ENCODE data around the gene PAEP.
"Not testable (repeated sequence)": the region's sequence is repeated elsewhere in the genome, so short reads cannot be mapped to it uniquely, and the experiment has no call there.

Gene PAEP

DNA sequence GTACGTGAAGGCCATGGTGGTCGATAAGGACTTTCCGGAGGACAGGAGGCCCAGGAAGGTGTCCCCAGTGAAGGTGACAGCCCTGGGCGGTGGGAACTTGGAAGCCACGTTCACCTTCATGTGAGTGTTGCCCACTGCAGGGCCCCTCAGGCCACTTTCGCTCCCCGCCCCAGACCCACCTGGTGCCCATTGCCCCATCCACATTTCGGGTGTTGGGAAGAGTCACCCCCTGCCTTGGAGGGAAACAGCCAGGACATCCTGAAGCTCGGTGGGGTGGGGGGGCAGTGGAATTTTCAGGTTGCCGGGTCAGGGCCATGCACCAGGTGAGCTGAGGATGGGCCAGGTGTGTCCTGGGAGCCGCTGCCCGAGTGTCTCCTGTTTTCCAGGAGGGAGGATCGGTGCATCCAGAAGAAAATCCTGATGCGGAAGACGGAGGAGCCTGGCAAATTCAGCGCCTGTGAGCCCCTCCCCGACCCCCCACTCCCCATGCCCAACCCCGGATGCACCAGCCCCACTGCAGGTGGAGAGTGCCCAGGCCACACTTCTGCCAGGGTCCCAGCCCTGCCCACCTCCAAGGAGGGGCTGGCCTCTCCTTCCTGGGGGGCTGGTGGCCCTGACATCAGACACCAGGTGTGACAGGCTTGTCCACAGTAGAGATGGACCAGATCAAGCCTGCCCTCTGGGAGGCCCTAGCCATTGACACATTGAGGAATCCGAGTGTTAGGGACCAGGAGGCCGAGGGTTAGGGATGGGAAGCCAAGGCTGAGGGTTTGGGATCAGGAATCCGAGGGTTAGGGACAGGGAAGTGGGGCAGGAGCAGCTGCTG, 14.6 kb upstream of the PAEP start:
- not testable (repeated sequence) for DNase-seq

DNA sequence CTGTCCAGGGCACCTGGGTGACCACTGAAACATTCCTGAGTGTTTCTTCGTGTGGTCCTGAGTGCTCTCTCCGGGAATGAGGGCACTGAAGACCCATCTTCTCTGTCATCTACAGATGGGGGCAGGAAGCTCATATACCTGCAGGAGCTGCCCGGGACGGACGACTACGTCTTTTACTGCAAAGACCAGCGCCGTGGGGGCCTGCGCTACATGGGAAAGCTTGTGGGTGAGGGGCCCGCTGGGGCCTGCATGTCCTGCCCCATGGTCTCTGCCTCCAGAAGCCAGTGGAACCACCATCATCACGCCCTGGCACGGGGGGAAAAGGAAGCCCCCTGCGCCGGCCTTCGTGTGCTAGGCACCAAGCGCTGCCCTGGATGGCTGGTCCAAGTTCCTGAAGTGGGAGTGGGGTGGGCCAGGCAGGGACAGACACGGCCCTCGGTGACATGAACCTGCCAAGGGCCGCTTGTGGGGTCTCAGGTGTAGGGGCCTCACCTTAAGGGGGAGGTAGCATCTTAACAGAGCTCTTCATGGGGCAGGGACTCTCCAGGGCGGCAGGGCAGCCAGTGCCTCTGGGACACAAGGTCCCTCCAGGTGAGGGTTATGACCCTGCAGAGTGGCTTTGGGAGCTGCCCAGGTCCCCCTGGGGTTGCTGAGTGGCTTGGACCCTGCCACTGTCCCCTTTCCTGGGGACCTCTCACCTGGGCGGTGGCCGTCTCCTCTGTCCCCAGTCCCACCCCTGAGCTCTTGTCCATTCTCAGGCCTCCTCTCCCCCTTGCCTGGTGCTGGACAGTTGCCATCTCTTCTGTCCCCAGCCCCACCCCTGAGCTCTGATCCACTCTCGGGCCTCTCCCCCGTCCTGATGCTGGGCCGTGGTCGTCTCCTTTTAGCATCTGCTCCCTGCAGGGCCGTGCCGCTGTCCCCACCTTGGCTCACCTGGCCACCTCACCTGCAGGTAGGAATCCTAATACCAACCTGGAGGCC, 13.5 kb upstream of the PAEP start:
- in situ Hi-C loops (cut with HindIII; ENCODE audit: low pct_ligation_motif_present, low pct_unique_long_range_greater_than_20kb, low sequenced_read_pairs), result no loop called here
- no peak for DNase-seq

More for the DNA sequence above, 14.6 kb upstream of the PAEP start:
- in situ Hi-C loops (cut with HindIII; ENCODE audit: low pct_ligation_motif_present, low pct_unique_long_range_greater_than_20kb, low sequenced_read_pairs), result not testable (repeated sequence)

DNA sequence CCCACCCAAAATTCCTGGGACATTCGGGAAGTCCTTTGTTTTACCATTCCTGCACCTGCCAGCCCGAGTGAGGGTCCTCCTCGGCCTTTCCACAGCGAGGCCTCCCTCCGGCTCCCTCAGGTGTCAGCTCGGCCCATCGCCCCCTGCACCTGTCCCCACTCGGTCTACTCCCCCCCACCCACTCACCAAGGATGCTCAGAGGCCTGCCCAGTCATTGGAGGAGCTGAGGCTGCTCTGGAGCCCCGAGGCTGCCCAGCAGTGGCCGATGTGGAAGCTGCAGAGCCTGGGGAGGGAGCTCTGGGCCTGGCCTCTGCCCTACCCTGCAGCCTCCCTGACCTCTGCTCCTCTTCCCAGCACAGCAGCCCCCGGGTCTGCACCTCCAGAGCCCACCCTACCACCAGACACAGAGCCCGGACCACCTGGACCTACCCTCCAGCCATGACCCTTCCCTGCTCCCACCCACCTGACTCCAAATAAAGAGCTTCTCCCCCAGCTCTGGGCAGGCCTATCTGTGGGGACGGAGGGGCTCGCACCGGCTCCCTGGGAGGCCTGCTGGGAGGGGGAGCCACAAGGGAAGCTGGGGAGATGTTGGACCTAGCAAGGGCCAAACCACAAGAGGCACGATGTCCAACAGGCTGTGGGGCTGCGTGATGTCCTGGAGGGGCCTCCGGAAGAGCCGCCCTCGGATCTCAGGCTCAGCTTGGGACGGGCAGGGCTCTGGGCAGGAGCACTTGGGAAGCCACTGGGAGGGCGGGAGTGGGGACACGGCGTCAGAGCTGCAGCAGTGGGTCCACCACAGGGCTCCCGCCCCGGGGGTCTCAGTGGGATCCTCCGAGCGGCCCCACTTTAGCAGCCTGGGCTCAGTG, 11.8 kb upstream of the PAEP start:
- in situ Hi-C loops (cut with HindIII; ENCODE audit: low pct_ligation_motif_present, low pct_unique_long_range_greater_than_20kb, low sequenced_read_pairs); DNase-seq: not testable (repeated sequence)

DNA sequence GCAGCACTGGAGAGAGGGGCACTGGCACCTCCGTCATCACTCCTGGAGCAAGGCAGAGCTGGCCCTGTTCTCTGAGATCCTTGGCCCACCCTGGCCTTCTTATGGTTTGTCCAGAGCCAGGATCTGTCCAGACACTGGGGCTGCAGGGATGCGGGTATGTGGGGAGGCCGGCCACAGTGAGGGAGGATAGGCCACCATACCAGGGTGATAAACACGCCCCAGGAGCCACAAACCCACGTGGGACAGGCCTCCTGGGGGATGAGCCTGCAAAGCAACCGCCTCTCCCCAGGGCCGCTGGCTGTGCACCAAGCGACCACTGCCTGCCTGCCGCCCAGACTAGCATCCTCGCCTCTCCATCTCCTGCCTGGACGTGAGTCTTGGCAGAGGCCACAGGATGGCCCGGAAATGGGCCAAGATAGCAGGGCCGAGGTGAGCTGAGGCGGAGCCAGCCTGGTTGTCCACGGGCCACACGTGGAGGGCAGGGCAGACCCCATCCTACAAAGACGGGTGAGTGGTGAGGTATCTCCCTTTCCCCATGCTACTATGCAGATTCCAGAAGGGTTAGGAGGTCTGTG, 11.1 kb upstream of the PAEP start:
- DNase-seq, result no peak

DNA sequence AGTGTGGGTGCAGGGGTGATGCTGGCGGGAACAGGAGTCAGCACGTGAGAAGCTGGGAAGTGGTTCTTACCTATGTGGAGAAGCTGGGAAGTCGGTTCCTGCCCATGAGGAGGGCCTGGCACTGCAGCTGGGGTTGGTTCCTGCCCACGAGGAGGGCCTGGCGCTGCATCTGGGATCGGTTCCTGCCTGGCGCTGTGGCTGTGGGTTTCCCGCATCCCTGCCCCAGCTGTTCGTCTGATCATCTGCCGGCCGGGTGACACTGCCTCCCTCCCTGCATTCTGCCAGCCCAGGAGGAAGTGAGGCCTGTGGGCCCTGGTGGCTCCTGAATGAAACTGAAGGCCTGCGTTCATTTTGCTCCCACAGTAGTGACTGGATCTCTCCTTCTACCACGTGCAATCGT, 10.5 kb upstream of the PAEP start:
- no peak for DNase-seq
- in situ Hi-C loops (cut with HindIII; ENCODE audit: low pct_ligation_motif_present, low pct_unique_long_range_greater_than_20kb, low sequenced_read_pairs), result no loop called here

More for the DNA sequence above, 11.1 kb upstream of the PAEP start:
- in situ Hi-C loops (cut with HindIII; ENCODE audit: low pct_ligation_motif_present, low pct_unique_long_range_greater_than_20kb, low sequenced_read_pairs), result no loop called here

DNA sequence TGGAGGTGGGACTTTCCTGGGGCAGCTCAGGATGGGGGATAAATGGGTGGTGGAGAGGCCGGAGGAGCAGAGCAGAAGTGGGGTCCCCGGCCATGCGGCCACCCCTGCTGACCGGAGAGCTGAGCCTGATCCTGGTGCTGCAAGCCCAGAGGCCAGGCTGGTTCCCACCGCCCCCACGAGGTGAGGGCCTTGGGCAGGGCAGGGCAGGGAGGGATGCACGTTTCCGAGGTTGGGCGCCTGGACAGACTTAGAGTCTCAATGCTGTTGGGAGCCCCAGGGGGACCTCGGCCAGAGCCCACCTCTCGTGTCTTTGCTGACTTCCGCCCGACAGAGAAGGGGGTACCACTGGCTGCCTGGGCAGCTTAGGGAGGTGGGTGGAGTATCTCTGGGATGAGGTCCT, 10.1 kb upstream of the PAEP start:
- no peak for DNase-seq
- in situ Hi-C loops (cut with HindIII; ENCODE audit: low pct_ligation_motif_present, low pct_unique_long_range_greater_than_20kb, low sequenced_read_pairs), result no loop called here

DNA sequence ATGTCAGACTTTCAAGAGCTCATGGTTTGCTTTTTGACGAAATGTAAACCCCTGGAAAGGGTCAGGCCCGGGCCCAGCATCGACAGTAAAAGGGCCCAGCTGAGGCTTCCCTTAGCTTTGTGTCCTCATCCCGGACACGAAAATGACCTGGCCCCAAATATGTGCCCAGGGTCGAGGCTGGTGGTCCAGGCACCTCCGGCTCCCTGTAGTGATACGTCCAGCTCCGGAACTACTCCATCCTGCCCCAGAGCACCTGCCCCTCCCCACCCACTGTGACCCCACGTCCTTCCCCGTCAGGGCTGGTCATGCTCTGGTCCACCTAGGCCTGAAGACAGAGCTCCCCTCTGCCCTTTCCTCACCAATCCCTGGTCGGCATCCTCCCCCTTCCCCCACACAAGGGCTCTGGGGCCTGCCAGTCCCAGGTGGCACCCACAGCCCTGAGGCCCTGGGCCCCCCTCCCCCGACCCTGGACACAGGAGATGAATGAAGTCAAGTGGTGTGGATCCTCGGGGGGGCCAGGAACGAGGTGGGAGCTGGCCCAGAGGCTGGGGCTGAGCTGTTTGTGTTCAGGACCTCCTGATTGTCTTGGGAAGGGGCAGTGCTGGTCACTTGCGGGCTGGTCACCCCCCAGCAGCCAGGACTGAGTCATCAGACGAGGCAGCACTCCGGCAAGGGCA, 9.4 kb upstream of the PAEP start:
- in situ Hi-C loops (cut with HindIII; ENCODE audit: low pct_ligation_motif_present, low pct_unique_long_range_greater_than_20kb, low sequenced_read_pairs), result no loop called here
- no peak for DNase-seq

DNA sequence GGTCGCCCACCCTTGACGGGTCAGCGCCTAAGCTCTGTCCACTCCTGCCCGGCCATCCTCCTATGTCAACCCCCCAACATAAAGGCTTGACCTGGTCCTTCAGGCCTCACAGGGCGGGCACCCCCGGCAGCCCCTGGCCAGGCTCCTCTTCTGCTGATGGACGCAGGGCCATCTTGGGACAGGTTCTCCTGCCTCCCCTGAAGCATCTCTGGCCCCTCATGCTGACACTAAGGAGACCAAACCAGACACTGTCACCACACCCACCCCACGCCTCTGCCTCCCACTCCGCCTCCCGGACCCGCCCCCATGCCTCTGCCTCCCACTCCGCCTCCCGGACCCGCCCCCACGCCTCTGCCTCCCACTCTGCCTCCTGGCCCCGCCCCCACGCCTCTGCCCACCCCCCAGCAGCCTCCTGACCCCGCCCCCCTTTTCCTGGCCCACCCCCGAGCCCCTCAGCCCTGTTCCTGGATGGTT, 8.8 kb upstream of the PAEP start:
- no peak for DNase-seq
- in situ Hi-C loops (cut with HindIII; ENCODE audit: low pct_ligation_motif_present, low pct_unique_long_range_greater_than_20kb, low sequenced_read_pairs), result no loop called here

DNA sequence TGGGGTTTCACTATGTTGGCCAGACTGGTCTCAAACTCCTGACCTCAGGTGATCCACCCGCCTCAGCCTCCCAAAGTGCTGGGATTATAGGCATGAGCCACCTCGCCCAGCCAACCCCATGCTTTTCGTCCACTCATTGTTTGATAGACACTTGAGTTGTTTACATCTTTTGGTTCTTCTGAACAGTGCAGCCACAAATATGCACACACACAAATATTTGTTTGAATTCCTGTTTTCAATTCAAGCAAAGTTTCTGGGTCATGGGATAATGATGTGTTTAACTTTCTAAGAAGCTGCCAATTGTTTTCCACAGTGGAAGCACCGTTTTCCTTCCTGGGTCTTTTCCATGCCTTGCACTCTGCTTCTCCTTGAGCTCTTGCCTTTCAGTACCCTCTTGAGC, 6.8 kb upstream of the PAEP start:
- no peak for DNase-seq
- in situ Hi-C loops (cut with HindIII; ENCODE audit: low pct_ligation_motif_present, low pct_unique_long_range_greater_than_20kb, low sequenced_read_pairs), result no loop called here

DNA sequence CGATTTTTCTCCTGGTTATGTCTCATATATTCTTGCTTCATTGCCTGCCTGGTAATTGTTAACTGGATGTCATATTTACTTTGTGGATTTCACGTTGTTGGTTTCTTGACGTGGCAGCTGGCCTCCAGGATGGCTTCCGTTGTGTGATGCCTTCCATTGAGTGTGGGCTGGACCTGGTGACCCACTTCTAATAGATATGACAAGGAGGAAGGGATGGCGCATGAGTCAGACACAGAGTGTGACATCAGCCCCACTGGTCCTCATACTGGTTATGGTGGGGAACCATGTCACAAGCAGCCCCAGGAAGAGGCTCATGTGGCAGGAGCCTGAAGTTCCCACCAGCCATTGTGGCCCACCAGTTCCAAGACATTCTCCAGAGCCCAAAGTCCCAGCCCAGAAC, 6.4 kb upstream of the PAEP start:
- in situ Hi-C loops (cut with HindIII; ENCODE audit: low pct_ligation_motif_present, low pct_unique_long_range_greater_than_20kb, low sequenced_read_pairs), result no loop called here
- no peak for DNase-seq

DNA sequence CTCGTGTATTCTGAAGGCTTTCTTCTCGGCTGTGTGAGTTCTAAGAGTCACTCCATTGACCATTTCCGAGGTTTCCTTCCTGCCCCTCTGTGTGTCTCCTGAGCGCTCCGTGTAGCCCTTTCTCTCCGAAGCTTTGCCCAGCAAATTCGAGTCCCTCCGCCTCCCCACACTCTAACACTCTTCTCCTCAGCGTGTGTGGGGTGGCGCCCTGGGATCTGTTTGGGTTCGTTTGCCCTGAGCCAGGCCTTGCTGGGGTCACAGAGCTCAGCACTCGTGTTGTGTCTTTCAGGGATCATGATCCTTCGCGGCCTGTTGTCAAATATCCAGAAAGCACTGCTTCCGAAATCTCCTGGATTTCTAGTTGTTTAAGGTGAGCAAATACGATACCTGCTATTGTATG, 5.6 kb upstream of the PAEP start:
- DNase-seq, result no peak
- in situ Hi-C loops (cut with HindIII; ENCODE audit: low pct_ligation_motif_present, low pct_unique_long_range_greater_than_20kb, low sequenced_read_pairs), result no loop called here

DNA sequence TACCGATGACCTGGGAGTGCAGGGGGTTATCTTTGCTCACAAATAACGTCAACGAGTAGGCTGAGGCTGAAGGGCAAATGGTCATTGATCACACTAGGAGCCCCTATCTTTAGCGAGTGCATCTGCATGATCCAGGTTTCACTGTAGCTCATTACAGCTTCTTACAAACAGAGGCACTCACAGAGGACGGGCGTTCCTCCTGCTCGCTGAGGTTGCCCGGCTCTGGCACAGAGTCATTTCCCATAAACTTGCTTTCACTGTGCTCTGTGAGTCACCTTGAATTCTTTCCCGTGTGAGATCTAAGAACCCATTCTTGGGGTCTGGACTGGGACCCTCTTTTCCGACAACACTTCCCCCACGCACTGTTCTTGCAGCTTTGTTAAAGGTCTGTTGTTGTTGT, 1.9 kb upstream of the PAEP start:
- in situ Hi-C loops (cut with HindIII; ENCODE audit: low pct_ligation_motif_present, low pct_unique_long_range_greater_than_20kb, low sequenced_read_pairs), result no loop called here
- no peak for DNase-seq

DNA sequence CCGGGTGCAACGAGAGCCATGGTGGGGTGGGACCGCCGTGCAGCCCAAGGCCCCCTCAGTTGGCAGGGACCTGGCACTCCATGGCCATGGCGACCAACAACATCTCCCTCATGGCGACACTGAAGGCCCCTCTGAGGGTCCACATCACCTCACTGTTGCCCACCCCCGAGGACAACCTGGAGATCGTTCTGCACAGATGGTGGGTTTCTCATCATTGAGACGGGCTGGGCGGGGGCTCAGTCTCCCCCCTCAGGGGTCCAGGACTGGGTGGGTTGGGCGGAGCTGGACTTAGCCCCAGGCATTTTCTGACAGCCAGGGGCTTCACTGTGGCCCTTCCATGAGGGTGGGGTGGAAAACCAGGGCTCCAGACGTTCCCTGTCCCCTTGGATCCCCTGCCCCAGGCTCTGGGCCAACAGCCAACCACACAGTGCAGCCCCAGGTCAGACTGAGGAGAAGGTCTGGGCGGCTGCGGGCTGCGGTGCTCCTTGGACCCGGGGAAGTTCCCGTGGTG, 734 bp downstream of the PAEP start:
- DNase-seq, result no peak
- in situ Hi-C loops (cut with HindIII; ENCODE audit: low pct_ligation_motif_present, low pct_unique_long_range_greater_than_20kb, low sequenced_read_pairs), result no loop called here

DNA sequence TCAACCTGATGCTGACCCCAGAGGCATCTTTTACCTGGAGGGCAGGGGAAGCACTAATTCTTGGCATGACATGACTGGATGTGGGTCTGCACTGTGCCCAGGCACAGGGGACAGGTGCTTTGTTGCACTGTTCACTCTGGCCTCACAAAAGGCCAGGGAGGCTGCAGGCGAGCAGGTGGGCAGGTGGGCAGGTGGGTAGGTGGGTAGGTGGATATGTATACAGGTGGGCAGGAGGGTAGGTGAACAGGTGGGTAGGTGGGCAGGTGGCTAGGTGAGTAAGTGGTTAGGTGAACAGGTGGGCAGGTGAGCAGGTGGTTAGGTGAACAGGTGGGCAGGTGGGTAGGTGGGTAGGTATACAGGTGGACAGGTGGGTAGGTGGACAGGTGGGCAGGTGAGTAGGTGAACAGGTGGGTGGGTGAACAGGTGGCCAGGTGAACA, 1.5 kb downstream of the PAEP start:
- in situ Hi-C loops (cut with HindIII; ENCODE audit: low pct_ligation_motif_present, low pct_unique_long_range_greater_than_20kb, low sequenced_read_pairs), result no loop called here
- no peak for DNase-seq

DNA sequence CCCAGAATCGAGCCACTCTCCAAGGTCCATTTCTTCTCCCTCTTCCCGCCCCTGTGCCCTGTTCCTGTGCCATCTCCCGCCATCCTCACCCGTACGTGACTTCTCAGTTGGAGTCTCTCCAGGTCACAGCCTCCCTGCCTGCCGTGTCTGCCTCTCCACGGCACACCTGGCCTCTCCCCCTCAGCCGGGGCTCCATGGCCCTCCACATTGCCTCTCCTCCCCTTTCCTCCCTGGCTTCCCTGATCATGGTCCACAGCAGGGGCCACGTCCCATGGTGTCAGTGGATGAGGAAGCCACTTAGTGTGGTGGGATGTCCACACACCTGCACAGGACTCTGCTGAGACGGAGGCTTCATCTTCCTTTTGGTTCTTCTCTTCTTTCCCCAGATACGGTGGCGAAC, 2.3 kb downstream of the PAEP start:
- in situ Hi-C loops (cut with HindIII; ENCODE audit: low pct_ligation_motif_present, low pct_unique_long_range_greater_than_20kb, low sequenced_read_pairs), result no loop called here
- no peak for DNase-seq

DNA sequence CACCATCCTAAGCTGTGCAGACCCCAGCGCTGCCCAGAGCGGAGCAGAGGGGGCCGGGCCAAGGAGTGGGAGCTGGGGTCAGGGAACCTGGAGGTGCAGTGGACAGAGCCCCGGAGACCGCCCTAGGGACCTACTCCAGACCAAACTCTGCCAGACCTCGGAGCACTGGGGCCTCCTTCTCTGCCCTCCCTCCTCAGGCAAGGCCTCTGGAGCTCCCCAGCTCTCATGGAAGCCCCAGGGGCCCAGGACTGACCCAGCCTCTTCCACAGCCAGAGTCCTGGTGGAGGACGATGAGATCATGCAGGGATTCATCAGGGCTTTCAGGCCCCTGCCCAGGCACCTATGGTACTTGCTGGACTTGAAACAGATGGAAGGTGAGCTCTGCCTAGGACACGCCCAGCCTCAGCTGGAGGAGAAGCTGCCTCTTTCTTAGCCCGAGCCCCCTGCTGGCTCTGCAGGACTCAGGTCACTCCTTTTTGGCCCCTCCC, 3.6 kb downstream of the PAEP start:
- no peak for DNase-seq
- in situ Hi-C loops (cut with HindIII; ENCODE audit: low pct_ligation_motif_present, low pct_unique_long_range_greater_than_20kb, low sequenced_read_pairs), result no loop called here

DNA sequence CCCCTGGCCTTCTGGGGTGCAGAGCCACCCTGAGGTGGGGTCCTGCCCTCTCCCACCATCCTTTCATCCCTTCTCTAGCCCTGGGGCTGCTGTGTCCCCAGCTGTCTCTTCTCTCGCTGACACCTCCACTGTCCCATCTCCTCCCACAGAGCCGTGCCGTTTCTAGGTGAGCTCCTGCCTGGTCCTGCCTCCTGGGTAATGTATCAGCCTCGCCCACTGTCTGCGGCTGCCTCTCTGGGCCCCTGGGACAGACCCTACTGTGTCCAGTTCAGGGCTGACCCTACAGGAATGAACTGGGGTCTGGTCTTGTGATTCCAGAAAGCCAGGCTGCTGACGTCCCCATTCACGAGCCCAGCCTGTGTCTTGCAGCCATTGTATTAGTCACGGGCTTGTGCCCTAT, 4.1 kb downstream of the PAEP start:
- in situ Hi-C loops (cut with HindIII; ENCODE audit: low pct_ligation_motif_present, low pct_unique_long_range_greater_than_20kb, low sequenced_read_pairs), result no loop called here
- DNase-seq, result no peak
